ENCODE results near the gene APPBP2.
"Not testable (repeated sequence)": the region's sequence is repeated elsewhere in the genome, so short reads cannot be mapped to it uniquely, and the experiment has no call there.

APPBP2 gene

DNA sequence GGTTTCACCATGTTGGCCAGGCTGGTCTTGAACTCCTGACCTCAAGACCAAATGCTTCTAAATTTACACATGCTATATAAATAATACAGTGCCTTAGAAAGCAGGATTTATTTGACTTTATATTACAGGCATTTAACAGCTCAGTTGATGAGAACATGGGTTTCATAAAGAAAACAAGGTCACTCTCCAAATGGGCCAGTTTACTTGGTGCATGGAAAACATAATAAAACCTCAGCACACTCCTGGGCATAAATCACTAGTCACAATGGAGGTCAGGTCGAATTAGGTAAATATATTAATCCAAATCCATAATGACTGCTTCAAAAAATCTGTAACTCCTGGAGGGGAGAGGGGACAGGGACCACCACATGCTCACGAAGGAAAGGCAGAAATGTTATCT lies 24.5 kb downstream of the APPBP2 start:
- Mint-ChIP-seq H3K4me1 (ENCODE audit: low read depth) (peaks cover 4% of the 10 kb centered on the region), H3K9me3 (no peaks in the 10 kb centered on the region), H3K4me3 (no peak overlapping the region), H3K36me3 (ENCODE audit: low read depth) (peaks cover 19% of the 10 kb centered on the region), H3K27me3 (ENCODE audit: low read depth) (no peaks in the 10 kb centered on the region), H3K27ac (no peak overlapping the region)
- no peak for DNase-seq (ENCODE audit: low spot score)

DNA sequence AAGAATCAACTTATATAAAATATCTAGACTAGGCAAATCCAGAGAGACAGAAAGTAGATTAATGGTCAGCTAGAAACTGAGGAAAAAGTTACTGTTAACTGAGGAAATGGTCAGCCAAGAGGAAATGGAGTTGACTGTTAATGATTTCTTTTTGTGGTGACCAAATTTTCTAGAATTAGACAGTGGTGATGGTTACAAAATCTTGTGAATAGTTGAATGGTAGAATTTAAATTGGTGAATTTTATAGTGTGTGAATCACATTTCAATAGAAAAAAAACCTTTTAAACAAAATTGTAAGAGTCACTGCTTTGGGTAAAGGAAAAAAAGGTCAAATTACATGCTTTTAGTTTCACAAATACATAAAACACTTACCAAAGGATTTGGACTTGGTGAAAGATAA lies 30.0 kb downstream of the APPBP2 start:
- Mint-ChIP-seq H3K27ac (no peak overlapping the region), H3K27me3 (ENCODE audit: low read depth) (no peaks in the 10 kb centered on the region), H3K4me1 (ENCODE audit: low read depth) (no peaks in the 10 kb centered on the region), H3K4me3 (no peak overlapping the region), H3K36me3 (ENCODE audit: low read depth) (peaks cover 66% of the 10 kb centered on the region), H3K9me3 (peaks cover 24% of the 10 kb centered on the region)
- DNase-seq (ENCODE audit: low spot score): no peak

GRCh38 chr17:60495260-60495659 lies 30.8 kb downstream of the APPBP2 start:
- Mint-ChIP-seq H3K36me3 (ENCODE audit: low read depth) (peaks cover 74% of the 10 kb centered on the region), H3K4me3 (no peak overlapping the region), H3K4me1 (ENCODE audit: low read depth) (no peaks in the 10 kb centered on the region), H3K9me3 (peaks cover 32% of the 10 kb centered on the region), H3K27me3 (ENCODE audit: low read depth) (no peaks in the 10 kb centered on the region), H3K27ac (no peak overlapping the region)
- DNase-seq (ENCODE audit: low spot score): no peak

DNA sequence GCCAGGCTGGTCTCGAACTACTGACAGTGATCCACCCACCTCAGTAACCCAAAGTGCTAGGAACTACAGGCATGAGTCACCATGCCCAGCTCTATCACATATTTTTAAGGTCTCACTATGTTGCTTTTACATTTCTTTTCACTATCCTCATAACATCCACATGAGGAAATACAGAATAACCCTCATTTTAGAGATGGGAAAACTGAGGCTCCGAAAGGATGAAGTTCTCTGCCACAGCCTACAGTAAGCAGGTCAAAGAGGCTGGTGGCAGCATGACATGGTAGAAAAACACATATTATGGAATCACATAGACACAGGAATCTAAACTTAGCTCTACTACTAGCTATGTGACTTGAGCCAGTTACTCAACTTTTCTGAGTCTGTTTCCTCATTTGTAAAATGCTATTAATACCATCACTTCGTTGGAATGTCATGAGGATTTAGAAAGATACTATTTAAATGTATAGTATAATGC lies 32.2 kb downstream of the APPBP2 start:
- Mint-ChIP-seq H3K4me1 (ENCODE audit: low read depth) (no peaks in the 10 kb centered on the region), H3K4me3 (no peak overlapping the region), H3K9me3 (peaks cover 36% of the 10 kb centered on the region), H3K36me3 (ENCODE audit: low read depth) (peaks cover 71% of the 10 kb centered on the region), H3K27ac (no peak overlapping the region), H3K27me3 (ENCODE audit: low read depth) (no peaks in the 10 kb centered on the region)
- DNase-seq (ENCODE audit: low spot score): no peak

DNA sequence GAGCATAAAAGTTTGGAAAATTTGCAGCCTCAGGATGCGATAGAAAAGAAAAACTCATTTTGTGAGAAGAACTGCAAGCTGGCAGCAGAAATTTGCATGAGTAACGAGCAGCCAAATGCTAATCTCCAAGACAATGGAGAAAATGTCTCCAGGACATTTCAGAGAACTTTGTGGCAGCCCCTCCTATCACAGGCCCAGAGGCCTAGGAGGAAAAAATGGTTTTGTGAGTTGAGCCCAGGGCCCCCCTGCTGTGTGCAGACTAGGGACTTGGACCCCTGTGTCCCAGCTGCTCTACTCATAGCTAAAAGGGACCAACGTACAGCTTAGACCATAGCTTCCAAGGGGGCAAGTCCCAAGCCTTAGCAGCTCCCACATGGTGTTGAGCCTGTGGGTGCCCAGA lies 34.3 kb downstream of the APPBP2 start:
- Mint-ChIP-seq H3K27ac (no peak overlapping the region), H3K4me1 (ENCODE audit: low read depth) (no peaks in the 10 kb centered on the region), H3K27me3 (ENCODE audit: low read depth) (no peaks in the 10 kb centered on the region), H3K9me3 (peaks cover 51% of the 10 kb centered on the region), H3K4me3 (no peak overlapping the region), H3K36me3 (ENCODE audit: low read depth) (peaks cover 79% of the 10 kb centered on the region)
- no peak for DNase-seq (ENCODE audit: low spot score)

GRCh38 chr17:60490594-60490993 lies 35.4 kb downstream of the APPBP2 start:
- not testable (repeated sequence) for DNase-seq (ENCODE audit: low spot score); H3K27ac Mint-ChIP-seq; H3K4me3 Mint-ChIP-seq; H3K27me3 Mint-ChIP-seq (ENCODE audit: low read depth); H3K4me1 Mint-ChIP-seq (ENCODE audit: low read depth)
- Mint-ChIP-seq H3K9me3 (peaks cover 58% of the 10 kb centered on the region), H3K36me3 (ENCODE audit: low read depth) (peaks cover 78% of the 10 kb centered on the region)

- H3K27ac Mint-ChIP-seq: no peak overlapping the region
Observed at GRCh38 chr17:60481604-60482003, 44.4 kb downstream of the APPBP2 start.

DNA sequence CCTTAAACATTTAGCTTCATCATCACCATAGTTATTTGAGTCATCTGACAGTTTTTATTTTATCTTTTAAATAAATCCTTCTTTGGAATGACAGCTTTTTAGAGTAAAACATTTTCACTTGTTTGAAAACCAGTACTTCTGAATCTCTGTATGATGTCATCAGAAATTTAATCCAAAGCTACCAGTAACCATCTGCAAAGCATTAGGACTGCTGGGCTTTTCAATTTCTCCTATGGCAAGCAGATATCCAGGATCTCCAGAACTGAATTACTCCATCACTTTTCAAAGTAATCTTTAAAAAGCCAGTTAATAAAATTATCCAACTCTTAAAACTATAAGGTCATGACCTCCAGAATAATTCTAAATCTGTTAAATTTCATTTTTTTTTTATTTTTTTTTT lies 52.3 kb downstream of the APPBP2 start:
- DNase-seq (ENCODE audit: low spot score): no peak
- H3K9me3 Mint-ChIP-seq: peaks cover 6% of the 10 kb centered on the region
- H3K36me3 Mint-ChIP-seq (ENCODE audit: low read depth): peaks cover 35% of the 10 kb centered on the region
- H3K4me1 Mint-ChIP-seq (ENCODE audit: low read depth): peaks cover 8% of the 10 kb centered on the region
- H3K27ac Mint-ChIP-seq: no peak overlapping the region
- no peaks in the 10 kb centered on the region for H3K27me3 Mint-ChIP-seq (ENCODE audit: low read depth)
- no peak overlapping the region for H3K4me3 Mint-ChIP-seq

More at GRCh38 chr17:60481604-60482003, 44.4 kb downstream of the APPBP2 start:
- H3K9me3 Mint-ChIP-seq: peaks cover 24% of the 10 kb centered on the region
- peaks cover 16% of the 10 kb centered on the region for H3K36me3 Mint-ChIP-seq (ENCODE audit: low read depth)
- H3K4me3 Mint-ChIP-seq: no peak overlapping the region
- no peaks in the 10 kb centered on the region for H3K4me1 Mint-ChIP-seq (ENCODE audit: low read depth)
- H3K27me3 Mint-ChIP-seq (ENCODE audit: low read depth): no peaks in the 10 kb centered on the region
- DNase-seq (ENCODE audit: low spot score): no peak

GRCh38 chr17:60472449-60472848 lies 53.6 kb downstream of the APPBP2 start:
- no peaks in the 10 kb centered on the region for H3K27me3 Mint-ChIP-seq (ENCODE audit: low read depth)

DNA sequence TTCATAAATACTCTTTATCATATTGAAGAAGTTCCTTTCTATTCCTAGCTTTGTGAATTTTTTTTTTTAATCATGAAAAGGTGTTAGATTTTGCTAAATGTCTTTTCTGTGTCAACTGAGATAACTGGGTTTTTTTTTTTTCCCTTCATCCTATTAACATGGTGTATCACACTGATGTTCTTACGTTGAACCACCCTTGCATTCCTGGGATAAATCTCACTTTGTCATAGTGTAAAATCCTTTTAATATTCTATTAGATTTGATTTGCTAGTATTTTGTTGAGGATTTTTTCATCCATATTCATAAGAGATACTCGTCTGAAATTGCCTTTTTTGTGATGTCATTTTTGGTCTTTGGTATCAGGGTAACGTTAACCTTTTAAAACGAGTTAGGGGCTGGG lies 54.6 kb downstream of the APPBP2 start:
- H3K4me3 Mint-ChIP-seq: no peak overlapping the region
- H3K27ac Mint-ChIP-seq: no peak overlapping the region
- H3K9me3 Mint-ChIP-seq: peaks cover 6% of the 10 kb centered on the region
- H3K36me3 Mint-ChIP-seq (ENCODE audit: low read depth): peaks cover 35% of the 10 kb centered on the region
- H3K27me3 Mint-ChIP-seq (ENCODE audit: low read depth): no peaks in the 10 kb centered on the region
- DNase-seq (ENCODE audit: low spot score): no peak
- peaks cover 8% of the 10 kb centered on the region for H3K4me1 Mint-ChIP-seq (ENCODE audit: low read depth)

More at GRCh38 chr17:60472449-60472848, 53.6 kb downstream of the APPBP2 start:
- Mint-ChIP-seq H3K9me3 (peaks cover 6% of the 10 kb centered on the region), H3K4me1 (ENCODE audit: low read depth) (peaks cover 8% of the 10 kb centered on the region), H3K36me3 (ENCODE audit: low read depth) (peaks cover 38% of the 10 kb centered on the region), H3K27ac (no peak overlapping the region), H3K4me3 (no peak overlapping the region)
- no peak for DNase-seq (ENCODE audit: low spot score)

DNA sequence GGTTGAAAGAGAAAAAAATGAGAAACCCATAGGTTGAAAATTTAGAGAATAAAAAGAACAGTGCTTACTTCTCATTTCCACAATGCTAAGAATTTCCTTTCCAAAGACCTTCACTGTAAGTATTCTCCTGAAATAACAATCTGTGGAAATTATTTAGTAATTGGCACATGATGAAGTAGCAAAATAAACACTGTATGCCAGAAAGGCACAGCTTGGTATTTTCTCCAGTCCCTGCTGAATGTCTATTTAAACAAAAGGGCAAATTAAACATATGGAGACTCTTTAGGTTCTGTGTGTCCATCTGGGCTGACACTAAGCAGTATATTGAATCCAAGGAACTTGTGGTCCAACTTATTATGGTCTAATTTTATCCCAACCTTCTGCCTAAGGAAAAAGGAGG lies 57.7 kb downstream of the APPBP2 start:
- H3K36me3 Mint-ChIP-seq (ENCODE audit: low read depth): peaks cover 45% of the 10 kb centered on the region
- H3K9me3 Mint-ChIP-seq: peaks cover 6% of the 10 kb centered on the region
- H3K4me3 Mint-ChIP-seq: no peak overlapping the region
- no peaks in the 10 kb centered on the region for H3K27me3 Mint-ChIP-seq (ENCODE audit: low read depth)
- no peak overlapping the region for H3K27ac Mint-ChIP-seq
- DNase-seq (ENCODE audit: low spot score): no peak
- H3K4me1 Mint-ChIP-seq (ENCODE audit: low read depth): peaks cover 8% of the 10 kb centered on the region

GRCh38 chr17:60464343-60464742 lies 61.7 kb downstream of the APPBP2 start:
- H3K27me3 Mint-ChIP-seq (ENCODE audit: low read depth): no peaks in the 10 kb centered on the region
- peaks cover 27% of the 10 kb centered on the region for H3K36me3 Mint-ChIP-seq (ENCODE audit: low read depth)
- no peaks in the 10 kb centered on the region for H3K4me1 Mint-ChIP-seq (ENCODE audit: low read depth)
- H3K27ac Mint-ChIP-seq: no peak overlapping the region
- no peaks in the 10 kb centered on the region for H3K9me3 Mint-ChIP-seq
- no peak overlapping the region for H3K4me3 Mint-ChIP-seq
- no peak for DNase-seq (ENCODE audit: low spot score)

DNA sequence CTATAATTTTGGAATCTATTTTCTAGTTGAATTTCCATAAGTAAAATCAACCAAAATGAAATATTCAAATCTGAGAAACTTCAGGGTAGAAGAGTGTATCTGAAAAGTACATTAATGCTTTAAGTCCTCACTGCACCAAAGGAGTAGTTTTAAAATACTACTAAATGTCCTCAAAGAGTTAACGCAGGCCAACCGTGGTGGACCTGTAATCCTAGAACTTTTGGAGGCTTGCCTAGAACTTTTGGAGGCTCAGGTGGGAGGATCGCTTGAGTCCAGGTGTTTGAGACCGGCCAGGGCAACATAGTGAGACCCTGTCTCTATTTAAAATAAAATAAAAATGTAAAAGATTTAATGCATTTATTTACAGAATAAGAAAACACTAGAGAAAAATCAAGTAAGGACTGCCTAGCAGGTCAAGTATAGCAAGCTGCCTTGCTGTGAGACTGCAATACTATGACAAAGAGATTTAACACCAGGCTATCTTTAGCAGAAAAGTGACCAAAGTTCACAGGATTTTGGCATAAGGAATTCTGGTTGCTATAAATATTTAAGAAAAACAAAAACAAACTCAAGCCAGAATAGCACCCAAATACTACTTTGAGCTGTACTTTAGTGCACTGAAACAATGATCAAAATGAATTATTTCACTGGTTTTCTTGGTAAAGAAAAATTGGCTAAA lies 62.7 kb downstream of the APPBP2 start:
- no peak overlapping the region for H3K27ac Mint-ChIP-seq
- no peak for DNase-seq (ENCODE audit: low spot score)
- no peak overlapping the region for H3K4me3 Mint-ChIP-seq
- peaks cover 34% of the 10 kb centered on the region for H3K36me3 Mint-ChIP-seq (ENCODE audit: low read depth)
- H3K4me1 Mint-ChIP-seq (ENCODE audit: low read depth): no peaks in the 10 kb centered on the region
- H3K9me3 Mint-ChIP-seq: no peaks in the 10 kb centered on the region
- H3K27me3 Mint-ChIP-seq (ENCODE audit: low read depth): no peaks in the 10 kb centered on the region

GRCh38 chr17:60461584-60461983 lies 64.5 kb downstream of the APPBP2 start:
- H3K4me1 Mint-ChIP-seq (ENCODE audit: low read depth): no peaks in the 10 kb centered on the region
- peaks cover 7% of the 10 kb centered on the region for H3K9me3 Mint-ChIP-seq
- peaks cover 44% of the 10 kb centered on the region for H3K36me3 Mint-ChIP-seq (ENCODE audit: low read depth)
- H3K27me3 Mint-ChIP-seq (ENCODE audit: low read depth): no peaks in the 10 kb centered on the region
- H3K4me3 Mint-ChIP-seq: no peak overlapping the region
- no peak for DNase-seq (ENCODE audit: low spot score)
- no peak overlapping the region for H3K27ac Mint-ChIP-seq

DNA sequence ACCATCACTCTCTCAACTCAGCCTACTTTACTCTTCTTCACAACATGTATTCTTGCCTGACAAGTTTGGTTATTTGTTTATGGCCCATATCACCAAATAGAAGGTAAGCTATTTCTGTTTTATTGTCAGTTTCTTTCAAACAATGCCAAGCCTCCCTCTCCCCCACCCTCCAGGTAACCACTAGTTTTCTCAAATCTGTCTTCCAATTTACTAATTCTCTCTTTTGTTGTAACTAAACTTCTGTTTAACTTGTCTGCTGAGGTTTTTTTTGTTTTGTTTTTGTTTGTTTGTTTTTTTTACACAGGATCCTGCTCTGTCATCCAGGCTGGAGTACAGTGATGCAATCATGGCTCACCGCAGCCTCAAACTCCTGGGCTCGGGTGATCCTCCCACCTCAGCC lies 68.9 kb downstream of the APPBP2 start:
- Mint-ChIP-seq H3K27ac (no peak overlapping the region), H3K4me1 (ENCODE audit: low read depth) (no peaks in the 10 kb centered on the region), H3K27me3 (ENCODE audit: low read depth) (no peaks in the 10 kb centered on the region), H3K9me3 (peaks cover 7% of the 10 kb centered on the region), H3K36me3 (ENCODE audit: low read depth) (peaks cover 41% of the 10 kb centered on the region), H3K4me3 (no peak overlapping the region)
- DNase-seq (ENCODE audit: low spot score): no peak
